NCI-H2171 (cell line): Measurements from ENCODE around the gene CLIP2.
"Not testable (repeated sequence)": the region's sequence is repeated elsewhere in the genome, so short reads cannot be mapped to it uniquely, and the experiment has no call there.

ENCODE experiments used
- DNase-seq: peaks from one replicate; lab custom pipeline; 2025; lab: John Stamatoyannopoulos, UW

Gene CLIP2

DNA sequence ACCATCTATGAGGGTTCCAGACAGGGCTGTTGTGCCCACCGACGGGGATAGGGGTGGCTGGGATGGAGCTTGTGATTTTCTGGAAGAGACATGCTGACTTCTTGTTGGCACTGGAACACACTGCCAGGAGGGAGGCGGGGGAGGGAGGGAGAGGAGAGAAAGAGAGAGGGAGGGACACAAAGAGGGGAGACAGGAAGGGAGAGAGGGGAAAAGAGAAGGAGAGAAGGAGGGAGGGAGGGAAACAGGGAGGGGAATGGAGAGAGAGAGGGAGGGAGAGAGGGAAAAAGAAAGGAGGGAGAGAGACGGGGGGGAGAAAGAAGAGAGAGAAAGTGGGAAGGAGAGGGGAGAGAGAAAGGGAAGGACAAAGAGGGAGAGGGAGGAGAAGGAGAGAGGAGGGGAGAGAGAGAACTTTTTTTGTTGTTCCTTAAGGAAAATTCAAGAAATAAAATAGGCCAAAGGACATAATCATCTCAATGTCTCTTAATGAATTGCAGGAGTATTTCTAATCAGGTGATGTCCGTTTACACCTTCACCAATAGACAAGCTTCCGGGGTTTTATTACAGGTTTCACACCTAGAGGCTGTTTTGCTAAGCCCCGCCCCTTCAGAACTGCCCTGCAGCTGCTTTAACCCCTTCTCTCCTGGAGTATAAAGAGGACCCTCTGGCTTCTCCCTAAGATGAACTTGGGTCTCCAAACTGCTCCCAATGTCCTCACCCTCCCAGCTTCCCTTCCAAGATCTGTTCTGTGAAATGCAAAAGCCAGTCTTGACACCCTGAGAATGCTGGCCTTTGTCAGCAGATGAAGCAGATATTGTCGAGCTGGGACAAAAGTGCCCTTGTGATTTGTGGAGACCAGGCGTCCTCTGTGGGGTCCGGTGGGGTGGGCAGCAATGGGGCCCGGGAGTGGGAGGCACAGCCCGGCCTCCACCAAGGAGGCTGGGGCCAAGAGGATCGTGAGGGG is 82.5 kb downstream of the CLIP2 start:
- peak; percentile 23 for DNase-seq

GRCh38 chr7:74372511-74373111 is 83.4 kb downstream of the CLIP2 start:
- no peak for DNase-seq

DNA sequence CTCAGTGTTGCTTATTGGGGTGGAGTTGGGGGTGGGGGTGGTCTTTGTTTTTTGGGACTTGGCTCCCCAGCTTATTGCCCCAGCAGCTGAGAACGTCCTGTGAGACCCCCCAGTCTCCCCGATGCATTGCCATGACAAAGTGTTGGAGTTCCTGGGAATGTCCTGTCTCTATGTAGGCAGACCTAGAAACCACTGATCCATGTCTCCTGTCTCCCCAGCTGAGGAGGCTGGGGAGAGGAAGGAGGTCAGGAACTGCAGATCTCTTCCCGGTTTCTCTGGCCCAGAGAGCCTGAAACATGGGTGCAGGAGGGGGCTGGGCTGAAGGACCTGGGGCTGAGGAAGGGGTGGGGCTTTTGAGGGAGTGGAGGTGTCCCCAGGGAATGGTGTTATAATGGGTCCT is 84.3 kb downstream of the CLIP2 start:
- DNase-seq: no peak

DNA sequence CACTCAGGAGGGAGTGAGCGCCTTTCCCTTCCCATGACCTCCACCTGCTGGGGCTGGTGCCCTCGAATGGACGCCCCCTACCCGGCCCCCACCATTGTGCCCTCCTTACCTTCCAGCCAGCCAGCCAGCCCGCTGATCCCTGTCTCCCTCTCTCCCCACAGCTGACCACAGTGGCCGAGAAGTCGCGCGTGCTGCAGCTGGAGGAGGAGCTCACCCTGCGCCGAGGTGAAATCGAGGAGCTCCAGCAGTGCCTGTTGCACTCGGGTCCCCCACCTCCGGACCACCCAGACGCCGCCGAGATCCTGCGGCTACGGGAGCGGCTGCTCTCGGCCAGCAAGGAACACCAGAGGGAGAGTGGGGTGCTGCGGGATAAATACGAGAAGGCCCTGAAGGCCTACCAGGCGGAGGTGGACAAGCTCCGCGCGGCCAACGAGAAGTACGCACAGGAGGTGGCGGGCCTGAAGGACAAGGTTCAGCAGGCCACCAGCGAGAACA is 86.6 kb downstream of the CLIP2 start:
- DNase-seq: no peak

DNA sequence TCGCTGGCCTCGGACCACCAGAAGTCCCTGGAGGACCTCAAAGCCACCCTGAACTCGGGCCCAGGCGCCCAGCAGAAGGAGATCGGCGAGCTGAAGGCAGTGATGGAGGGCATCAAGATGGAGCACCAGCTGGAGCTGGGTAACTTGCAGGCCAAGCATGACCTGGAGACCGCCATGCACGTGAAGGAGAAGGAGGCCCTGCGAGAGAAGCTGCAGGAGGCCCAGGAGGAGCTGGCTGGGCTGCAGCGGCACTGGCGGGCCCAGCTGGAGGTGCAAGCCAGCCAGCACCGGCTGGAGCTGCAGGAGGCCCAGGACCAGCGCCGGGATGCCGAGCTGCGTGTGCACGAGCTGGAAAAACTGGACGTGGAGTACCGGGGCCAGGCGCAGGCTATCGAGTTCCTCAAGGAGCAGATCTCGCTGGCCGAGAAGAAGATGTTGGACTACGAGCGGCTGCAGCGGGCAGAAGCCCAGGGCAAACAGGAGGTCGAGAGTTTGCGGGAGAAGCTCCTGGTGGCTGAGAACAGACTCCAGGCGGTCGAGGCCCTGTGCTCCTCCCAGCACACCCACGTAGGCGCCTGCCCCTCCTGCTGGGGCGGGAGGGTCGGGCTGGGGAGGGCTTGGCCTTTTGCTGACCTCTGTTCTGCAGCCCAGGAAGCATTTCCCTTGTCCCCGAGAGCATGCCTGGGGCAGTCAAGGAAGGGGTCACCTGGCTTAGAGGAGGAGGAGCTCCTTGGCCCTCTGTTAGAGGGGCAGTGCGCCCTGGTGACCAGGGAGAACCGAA is 87.2 kb downstream of the CLIP2 start:
- no peak for DNase-seq

DNA sequence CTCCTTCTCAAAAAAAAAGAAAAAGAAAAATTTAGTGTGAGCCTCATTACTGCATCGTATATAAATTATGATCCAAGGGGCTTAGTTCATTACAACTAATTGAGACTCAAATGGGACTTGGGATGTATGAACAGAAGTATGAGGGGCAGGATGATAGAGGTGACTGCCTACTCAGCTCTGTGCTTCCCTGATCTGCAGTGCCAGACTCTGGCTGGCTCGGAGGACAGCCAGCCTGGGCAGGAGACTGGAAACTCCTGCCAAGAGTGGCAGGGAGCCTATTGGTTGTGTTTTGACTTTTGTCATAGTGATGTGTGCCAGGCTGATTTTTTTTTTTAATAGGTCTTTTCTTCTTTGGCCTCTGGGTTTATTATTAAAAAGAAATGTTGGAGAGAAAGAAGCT is 90.7 kb downstream of the CLIP2 start:
- no peak for DNase-seq

- no peak for DNase-seq
These were observed 91.5 kb downstream of the CLIP2 start for GRCh38 chr7:74380720-74381119.

- DNase-seq: not testable (repeated sequence)
These were observed 94.9 kb downstream of the CLIP2 start for GRCh38 chr7:74384086-74384485.

DNA sequence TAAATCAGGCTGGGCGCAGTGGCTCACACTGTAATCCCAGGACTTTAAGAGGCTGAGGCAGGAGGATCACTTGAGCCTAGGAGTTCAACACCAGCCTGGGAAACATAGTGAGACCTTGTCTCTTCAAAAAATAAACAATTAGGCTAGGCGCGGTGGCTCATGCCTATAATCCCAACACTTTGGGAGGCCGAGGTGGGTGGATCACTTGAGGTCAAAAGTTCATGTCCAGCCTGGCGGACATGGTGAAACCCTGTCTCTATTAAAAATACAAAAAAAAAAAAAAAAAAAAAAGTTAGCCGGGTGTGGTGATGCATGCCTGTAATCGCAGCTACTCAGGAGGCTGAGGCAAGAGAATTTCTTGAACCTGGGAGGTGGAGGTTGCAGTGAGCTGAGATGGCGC is 95.6 kb downstream of the CLIP2 start:
- DNase-seq: not testable (repeated sequence)

- DNase-seq: no peak
These were observed 98.4 kb downstream of the CLIP2 start for GRCh38 chr7:74387606-74388005.

DNA sequence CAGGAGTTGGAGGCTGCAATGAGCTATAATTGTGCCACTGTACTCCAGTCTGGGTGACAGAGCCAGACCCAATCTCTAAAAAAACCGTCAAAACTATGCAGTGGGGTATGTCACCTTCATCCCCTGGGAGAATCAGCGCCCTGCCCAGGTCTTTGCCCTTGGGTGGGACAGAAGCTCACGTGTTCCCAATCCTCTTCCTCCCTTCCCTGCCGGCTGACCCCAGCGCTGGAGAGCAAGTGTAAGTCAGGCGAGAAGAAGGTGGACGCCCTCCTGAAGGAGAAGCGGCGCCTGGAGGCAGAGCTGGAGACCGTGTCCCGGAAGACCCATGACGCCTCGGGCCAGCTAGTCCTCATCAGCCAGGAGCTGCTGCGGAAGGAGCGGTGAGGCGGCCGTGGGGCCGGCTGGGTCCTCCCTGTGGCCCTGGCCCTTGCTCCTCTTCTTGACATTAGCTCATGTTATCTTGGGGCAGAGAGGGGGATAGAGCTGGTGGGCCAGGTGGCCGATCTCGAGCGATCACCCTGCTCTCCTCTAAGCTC is 99.7 kb downstream of the CLIP2 start:
- no peak for DNase-seq

GRCh38 chr7:74393722-74394121 is 104.5 kb downstream of the CLIP2 start:
- DNase-seq: not testable (repeated sequence)

- DNase-seq: not testable (repeated sequence)
These were observed 105.4 kb downstream of the CLIP2 start for GRCh38 chr7:74394601-74395000.

- DNase-seq: no peak
These were observed 106.6 kb downstream of the CLIP2 start for GRCh38 chr7:74395745-74396311.

GRCh38 chr7:74396993-74397392 is 107.8 kb downstream of the CLIP2 start:
- no peak for DNase-seq

GRCh38 chr7:74398426-74398825 is 109.2 kb downstream of the CLIP2 start:
- DNase-seq: no peak

DNA sequence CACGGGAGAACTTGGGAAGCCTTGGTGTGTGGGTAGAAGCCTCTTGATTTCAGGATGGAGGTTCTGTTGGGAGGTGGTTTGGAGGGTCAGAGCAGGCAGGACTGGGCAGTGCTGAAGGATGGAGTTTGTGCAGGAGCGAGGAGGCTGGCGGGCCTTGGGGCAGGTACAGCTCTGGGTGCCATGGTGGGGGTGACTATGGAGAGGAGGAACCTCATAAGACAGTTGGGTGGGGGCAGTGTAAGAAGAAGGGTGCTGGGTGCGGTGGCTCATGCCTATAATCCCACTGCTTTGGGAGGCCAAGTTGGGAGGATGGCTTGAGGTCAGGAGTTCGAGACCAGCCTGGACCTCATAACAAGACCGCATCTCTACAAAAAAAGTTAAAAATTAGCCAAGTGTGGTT is 109.8 kb downstream of the CLIP2 start:
- no peak for DNase-seq

DNA sequence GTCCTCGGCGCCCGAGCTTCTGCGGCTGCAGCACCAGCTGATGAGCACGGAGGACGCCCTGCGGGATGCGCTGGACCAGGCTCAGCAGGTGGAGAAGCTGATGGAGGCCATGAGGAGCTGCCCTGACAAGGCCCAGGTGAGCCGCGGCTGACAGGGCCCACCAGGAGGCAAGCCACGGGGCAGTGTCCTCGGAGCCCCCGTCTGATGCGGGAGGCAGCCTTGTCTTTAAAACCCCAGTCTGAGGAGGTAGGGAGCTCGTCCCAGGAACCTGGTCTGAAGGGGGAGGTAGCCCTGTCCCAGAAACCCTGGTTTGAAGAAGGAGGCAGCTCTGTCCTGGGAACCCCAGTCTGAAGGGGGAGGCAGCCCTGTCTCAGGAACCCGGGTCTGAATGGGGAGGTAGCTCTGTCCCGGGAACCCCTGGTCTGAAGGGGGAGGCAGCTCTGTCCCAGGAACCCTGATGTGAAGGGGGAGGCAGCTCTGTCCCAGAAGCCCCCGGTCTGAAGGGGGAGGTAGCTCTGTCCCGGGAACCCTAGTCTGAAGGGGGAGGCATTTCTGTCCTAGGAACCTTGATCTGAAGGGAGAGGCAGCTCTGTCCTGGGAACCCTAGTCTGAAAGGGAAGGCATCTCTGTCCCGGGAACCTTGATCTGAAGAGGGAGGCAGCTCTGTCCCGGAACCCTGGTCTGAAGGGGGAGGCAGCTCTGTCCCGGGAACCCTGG is 111.4 kb downstream of the CLIP2 start:
- no peak for DNase-seq

GRCh38 chr7:74401137-74401859 is 112.1 kb downstream of the CLIP2 start:
- peak; percentile 35 for DNase-seq

DNA sequence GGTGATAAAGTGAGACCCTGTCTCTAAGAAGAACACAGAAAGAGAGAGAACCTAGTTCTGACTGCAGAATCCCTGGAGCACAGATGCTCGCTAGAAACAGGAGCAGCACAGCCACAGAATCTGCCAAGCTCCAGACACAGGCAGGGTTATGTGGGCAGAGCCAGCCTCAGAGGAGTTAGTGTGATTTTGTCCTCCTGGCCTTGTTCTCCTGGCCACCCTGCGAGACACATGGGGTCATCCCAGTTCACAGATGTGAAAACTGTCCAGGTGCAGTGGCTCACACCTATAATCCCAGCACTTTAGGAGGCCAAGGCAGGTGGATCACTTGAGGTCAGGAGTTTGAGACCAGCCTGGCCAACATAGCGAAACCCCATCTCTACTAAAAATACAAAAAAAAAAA is 113.5 kb downstream of the CLIP2 start:
- DNase-seq: not testable (repeated sequence)
